ENCODE measurements around the gene TBC1D22A.

TBC1D22A gene

DNA sequence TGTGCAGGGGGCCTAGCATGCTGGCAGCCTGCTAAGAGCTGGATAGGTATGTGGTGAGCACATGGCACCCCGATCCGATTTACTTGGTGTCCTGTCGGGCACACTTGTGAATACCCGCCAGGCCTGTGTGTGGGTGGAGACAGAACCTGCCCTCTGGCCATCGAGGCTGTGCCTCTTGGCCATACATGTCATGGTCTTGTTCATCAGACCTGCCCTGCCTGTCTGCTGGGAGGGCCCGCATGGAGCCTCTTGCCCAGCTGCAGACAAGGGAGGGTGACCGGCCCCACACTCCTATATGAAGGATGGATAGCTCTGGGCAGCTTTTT lies 310.2 kb downstream of the TBC1D22A start:
- Histone ChIP-seq H3K27me3 (ENCODE audit: low read depth, low read length) (no peaks in the 10 kb centered on the region), H3K9ac (ENCODE audit: low read length) (no peak overlapping the region), H4K20me1 (ENCODE audit: insufficient read depth, low read length) (peaks cover 70% of the 10 kb centered on the region), H3K79me2 (ENCODE audit: low read length) (peaks cover 29% of the 10 kb centered on the region), H2AFZ (ENCODE audit: low read depth, low read length) (no peak overlapping the region), H3K4me2 (ENCODE audit: low read length) (no peak overlapping the region), H3K4me3 (ENCODE audit: low read length) (no peak overlapping the region), H3K36me3 (replicated peaks; ENCODE audit: low read depth, low read length) (peaks cover 54% of the 10 kb centered on the region), H3K4me1 (ENCODE audit: low read length) (no peaks in the 10 kb centered on the region), H3K27ac (ENCODE audit: low read length) (no peak overlapping the region), H3K9me3 (ENCODE audit: insufficient read depth, low read length) (peaks cover 9% of the 10 kb centered on the region; the same call in 1 of the 2 replicates)
- TF ChIP-seq EZH2phosphoT487 (IDR thresholded peaks at IDR 0.05; ENCODE audit: low read depth) = no peak
- TF ChIP-seq, protein P1, sequence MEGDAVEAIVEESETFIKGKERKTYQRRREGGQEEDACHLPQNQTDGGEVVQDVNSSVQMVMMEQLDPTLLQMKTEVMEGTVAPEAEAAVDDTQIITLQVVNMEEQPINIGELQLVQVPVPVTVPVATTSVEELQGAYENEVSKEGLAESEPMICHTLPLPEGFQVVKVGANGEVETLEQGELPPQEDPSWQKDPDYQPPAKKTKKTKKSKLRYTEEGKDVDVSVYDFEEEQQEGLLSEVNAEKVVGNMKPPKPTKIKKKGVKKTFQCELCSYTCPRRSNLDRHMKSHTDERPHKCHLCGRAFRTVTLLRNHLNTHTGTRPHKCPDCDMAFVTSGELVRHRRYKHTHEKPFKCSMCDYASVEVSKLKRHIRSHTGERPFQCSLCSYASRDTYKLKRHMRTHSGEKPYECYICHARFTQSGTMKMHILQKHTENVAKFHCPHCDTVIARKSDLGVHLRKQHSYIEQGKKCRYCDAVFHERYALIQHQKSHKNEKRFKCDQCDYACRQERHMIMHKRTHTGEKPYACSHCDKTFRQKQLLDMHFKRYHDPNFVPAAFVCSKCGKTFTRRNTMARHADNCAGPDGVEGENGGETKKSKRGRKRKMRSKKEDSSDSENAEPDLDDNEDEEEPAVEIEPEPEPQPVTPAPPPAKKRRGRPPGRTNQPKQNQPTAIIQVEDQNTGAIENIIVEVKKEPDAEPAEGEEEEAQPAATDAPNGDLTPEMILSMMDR (IDR thresholded peaks at IDR 0.05; ENCODE audit: low read depth, low read length) = no peak

DNA sequence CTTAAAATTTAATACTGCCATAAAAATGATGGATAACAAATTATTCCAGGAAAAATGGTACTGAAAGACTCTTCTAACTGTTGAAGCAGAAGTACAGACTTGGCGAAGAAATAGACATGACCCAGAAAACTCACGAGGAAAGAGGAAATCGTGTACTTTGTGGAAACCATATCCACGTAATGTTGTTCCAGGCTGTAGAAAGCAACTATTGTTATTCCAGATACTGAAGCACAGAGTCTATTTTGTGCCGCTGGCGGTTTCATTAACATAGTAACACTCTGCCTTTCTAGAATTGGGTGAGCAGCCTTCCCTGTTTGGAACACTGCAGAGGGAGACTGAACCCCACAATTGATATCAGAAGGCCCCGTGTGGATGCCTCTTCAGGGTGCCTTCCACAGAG lies 310.6 kb downstream of the TBC1D22A start:
- H3K36me3 ChIP-seq (replicated peaks; ENCODE audit: low read depth, low read length) = peaks cover 58% of the 10 kb centered on the region
- H3K4me1 ChIP-seq (ENCODE audit: low read length) = no peaks in the 10 kb centered on the region
- H3K4me3 ChIP-seq (ENCODE audit: low read length) = no peak overlapping the region
- no peak overlapping the region for H3K4me2 ChIP-seq (ENCODE audit: low read length)
- no peak overlapping the region for H3K9ac ChIP-seq (ENCODE audit: low read length)
- H3K27ac ChIP-seq (ENCODE audit: low read length) = no peak overlapping the region
- no peak overlapping the region for H2AFZ ChIP-seq (ENCODE audit: low read depth, low read length)
- TF ChIP-seq, protein P1 (IDR thresholded peaks at IDR 0.05; ENCODE audit: low read depth, low read length) = no peak
- TF ChIP-seq EZH2phosphoT487 (IDR thresholded peaks at IDR 0.05; ENCODE audit: low read depth) = no peak
- no peaks in the 10 kb centered on the region for H3K27me3 ChIP-seq (ENCODE audit: low read depth, low read length)
- peaks cover 69% of the 10 kb centered on the region for H4K20me1 ChIP-seq (ENCODE audit: insufficient read depth, low read length)
- H3K9me3 ChIP-seq (ENCODE audit: insufficient read depth, low read length) = peaks cover 9% of the 10 kb centered on the region; the same call in 1 of the 2 replicates
- H3K79me2 ChIP-seq (ENCODE audit: low read length) = peaks cover 29% of the 10 kb centered on the region

DNA sequence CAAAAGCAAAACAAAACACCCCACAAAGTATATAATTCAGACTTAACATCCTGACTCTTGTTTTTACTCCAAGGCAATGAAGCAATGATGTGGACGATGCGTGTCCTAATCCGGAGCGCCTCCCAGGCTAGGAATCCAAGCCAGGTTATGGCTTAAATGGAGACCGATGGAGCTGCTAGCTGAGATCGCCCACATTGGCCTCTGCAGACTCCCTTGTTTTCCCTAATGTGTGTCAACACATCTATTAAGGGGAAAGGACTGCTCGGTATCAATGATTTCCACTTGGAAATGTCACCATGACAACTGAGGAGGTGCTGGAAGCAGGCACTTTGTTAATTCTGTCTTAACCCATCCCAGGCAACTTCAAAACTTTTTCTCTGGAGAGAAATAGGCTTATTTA lies 311.7 kb downstream of the TBC1D22A start:
- Histone ChIP-seq H3K79me2 (ENCODE audit: low read length) (peaks cover 27% of the 10 kb centered on the region), H3K4me3 (ENCODE audit: low read length) (no peak overlapping the region), H4K20me1 (ENCODE audit: insufficient read depth, low read length) (peaks cover 66% of the 10 kb centered on the region), H3K27me3 (ENCODE audit: low read depth, low read length) (no peaks in the 10 kb centered on the region), H3K4me2 (ENCODE audit: low read length) (no peak overlapping the region), H3K9ac (ENCODE audit: low read length) (no peak overlapping the region), H2AFZ (ENCODE audit: low read depth, low read length) (no peak overlapping the region), H3K27ac (ENCODE audit: low read length) (no peak overlapping the region), H3K36me3 (replicated peaks; ENCODE audit: low read depth, low read length) (peaks cover 59% of the 10 kb centered on the region), H3K9me3 (ENCODE audit: insufficient read depth, low read length) (peaks cover 9% of the 10 kb centered on the region; the same call in 1 of the 2 replicates), H3K4me1 (ENCODE audit: low read length) (no peaks in the 10 kb centered on the region)
- no peak for TF ChIP-seq EZH2phosphoT487 (IDR thresholded peaks at IDR 0.05; ENCODE audit: low read depth)
- TF ChIP-seq, protein P1 (IDR thresholded peaks at IDR 0.05; ENCODE audit: low read depth, low read length) = no peak

DNA sequence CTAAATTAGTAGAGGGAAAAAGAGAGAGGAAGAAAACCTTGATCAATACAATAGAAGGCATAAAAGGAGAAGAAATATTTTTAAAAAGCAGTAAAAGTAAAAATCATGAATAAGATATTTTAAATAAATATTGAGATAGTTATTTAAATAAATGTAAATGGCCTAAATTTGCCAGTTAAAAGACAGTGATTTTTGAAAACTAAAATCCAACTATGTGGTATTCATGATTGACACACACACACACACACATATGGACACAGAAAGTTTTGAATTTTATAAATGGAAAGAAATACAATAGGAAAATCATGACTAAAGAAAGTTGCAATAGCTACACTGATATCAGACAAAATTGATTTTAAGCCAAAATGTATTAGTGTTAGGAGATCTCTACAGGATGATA lies 313.1 kb downstream of the TBC1D22A start:
- peaks cover 15% of the 10 kb centered on the region for H3K79me2 ChIP-seq (ENCODE audit: low read length)
- peaks cover 52% of the 10 kb centered on the region for H4K20me1 ChIP-seq (ENCODE audit: insufficient read depth, low read length)
- H3K4me2 ChIP-seq (ENCODE audit: low read length) = no peak overlapping the region
- no peak overlapping the region for H2AFZ ChIP-seq (ENCODE audit: low read depth, low read length)
- H3K9me3 ChIP-seq (ENCODE audit: insufficient read depth, low read length) = peaks cover 9% of the 10 kb centered on the region; the same call in 1 of the 2 replicates
- H3K4me1 ChIP-seq (ENCODE audit: low read length) = no peaks in the 10 kb centered on the region
- no peak for TF ChIP-seq EZH2phosphoT487 (IDR thresholded peaks at IDR 0.05; ENCODE audit: low read depth)
- TF ChIP-seq, protein P1 (IDR thresholded peaks at IDR 0.05; ENCODE audit: low read depth, low read length) = no peak
- H3K4me3 ChIP-seq (ENCODE audit: low read length) = no peak overlapping the region
- H3K27ac ChIP-seq (ENCODE audit: low read length) = no peak overlapping the region
- no peaks in the 10 kb centered on the region for H3K27me3 ChIP-seq (ENCODE audit: low read depth, low read length)
- H3K36me3 ChIP-seq (replicated peaks; ENCODE audit: low read depth, low read length) = peaks cover 66% of the 10 kb centered on the region
- H3K9ac ChIP-seq (ENCODE audit: low read length) = no peak overlapping the region

All from OCI-LY3 (cell line).